SW480 (cell line): Measurements from ENCODE around the gene FAM53B.

ENCODE experiments used
- DNase-seq: peaks from one replicate; pipeline ENCODE4 v3.0.0-alpha.2; 2016; ENCODE audit warnings: low spot score

FAM53B gene

GRCh38 chr10:124696446-124697392, 47.5 kb downstream of the FAM53B start:
- no peak for DNase-seq

GRCh38 chr10:124695259-124695658, 48.9 kb downstream of the FAM53B start:
- no peak for DNase-seq

- DNase-seq: no peak
Observed at GRCh38 chr10:124694481-124695220, 49.5 kb downstream of the FAM53B start.

- no peak for DNase-seq
Observed at GRCh38 chr10:124693801-124694416, 50.3 kb downstream of the FAM53B start.

DNA sequence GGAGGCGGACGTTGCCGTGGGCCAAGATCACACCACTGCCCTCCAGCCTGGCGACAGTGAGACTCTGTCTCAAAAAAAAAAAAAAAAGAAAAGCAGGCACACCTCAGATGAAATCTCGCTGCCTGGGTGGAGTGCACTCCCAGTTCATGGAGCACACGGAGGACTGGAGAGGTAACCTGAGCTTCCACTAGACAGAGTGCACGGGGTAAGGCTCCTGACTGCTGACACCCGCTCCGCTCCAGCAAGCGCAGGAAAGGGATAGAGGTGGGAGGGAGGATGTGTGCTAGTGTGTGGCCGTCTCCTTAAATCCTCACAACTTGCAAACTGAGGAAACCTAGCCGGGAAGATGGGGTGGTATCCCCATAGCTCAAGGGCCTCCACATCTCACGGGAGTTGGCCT, 50.8 kb downstream of the FAM53B start:
- no peak for DNase-seq

- no peak for DNase-seq
Observed at GRCh38 chr10:124692100-124692446, 52.1 kb downstream of the FAM53B start.

GRCh38 chr10:124691421-124692099, 52.6 kb downstream of the FAM53B start:
- no peak for DNase-seq

- no peak for DNase-seq
Observed at GRCh38 chr10:124691002-124691401, 53.2 kb downstream of the FAM53B start.

- no peak for DNase-seq
Observed at GRCh38 chr10:124689911-124690498, 54.2 kb downstream of the FAM53B start.

GRCh38 chr10:124688889-124689670, 55.1 kb downstream of the FAM53B start:
- no peak for DNase-seq

- no peak for DNase-seq
Observed at GRCh38 chr10:124688386-124688785, 55.8 kb downstream of the FAM53B start.

- DNase-seq: no peak
Observed at GRCh38 chr10:124686707-124687376, 57.3 kb downstream of the FAM53B start.

- DNase-seq: no peak
Observed at GRCh38 chr10:124685261-124685660, 58.9 kb downstream of the FAM53B start.

DNA sequence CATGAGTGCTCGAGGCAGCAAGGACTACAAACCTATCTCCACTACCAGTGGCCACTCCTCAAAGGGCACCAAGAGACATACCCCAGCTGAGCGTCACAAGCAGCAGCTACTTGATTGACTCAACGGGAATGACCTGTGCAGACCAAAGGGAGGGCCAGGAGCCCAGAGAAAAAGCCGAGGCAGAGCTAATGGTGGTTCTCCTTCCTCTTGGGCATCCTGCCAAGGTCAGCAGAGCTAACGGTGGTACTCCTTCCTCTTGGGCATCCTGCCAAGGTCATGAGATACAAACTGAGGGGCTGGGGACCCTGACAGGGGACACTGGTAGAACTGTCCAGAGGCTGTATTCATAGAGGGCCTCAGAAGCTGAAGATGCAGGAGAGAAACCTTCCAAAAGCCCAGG, 60.4 kb downstream of the FAM53B start:
- no peak for DNase-seq

- DNase-seq: no peak
Observed at GRCh38 chr10:124681626-124682552, 62.3 kb downstream of the FAM53B start.

- no peak for DNase-seq
Observed at GRCh38 chr10:124681091-124681490, 63.1 kb downstream of the FAM53B start.

GRCh38 chr10:124680675-124681074, 63.5 kb downstream of the FAM53B start:
- no peak for DNase-seq

- no peak for DNase-seq
Observed at GRCh38 chr10:124679401-124679800, 64.8 kb downstream of the FAM53B start.

GRCh38 chr10:124678557-124679240, 65.5 kb downstream of the FAM53B start:
- DNase-seq: peak; percentile 46
